ENCODE results near the gene UGP2.

UGP2 gene

GRCh38 chr2:63878486-63878885, 36.8 kb downstream of the UGP2 start:
- Histone ChIP-seq H3F3A (ENCODE audit: control insufficient read depth, insufficient read depth) (no peaks in the 10 kb centered on the region), H3K79me2 (ENCODE audit: control insufficient read depth, low read length) (peaks cover 19% of the 10 kb centered on the region), H3K4me1 (ENCODE audit: control insufficient read depth, low read length) (no peaks in the 10 kb centered on the region)

GRCh38 chr2:63879876-63880433, 38.3 kb downstream of the UGP2 start:
- H3K79me2 ChIP-seq (ENCODE audit: control insufficient read depth, low read length) = peaks cover 8% of the 10 kb centered on the region
- no peak overlapping the region for H3K27ac ChIP-seq (ENCODE audit: low read depth, low read length)
- no peaks in the 10 kb centered on the region for H3K4me1 ChIP-seq (ENCODE audit: control insufficient read depth, low read length)

More at GRCh38 chr2:63878486-63878885, 36.8 kb downstream of the UGP2 start:
- Histone ChIP-seq H3K36me3 (ENCODE audit: control insufficient read depth, low read length) (peaks cover 51% of the 10 kb centered on the region), H3K4me2 (ENCODE audit: low read length) (no peak overlapping the region), H3K27me3 (ENCODE audit: control insufficient read depth, low read length) (no peaks in the 10 kb centered on the region), H4K20me1 (ENCODE audit: control insufficient read depth, insufficient read depth, low read depth, low read length) (no peaks in the 10 kb centered on the region), H3K9me3 (ENCODE audit: control insufficient read depth, insufficient read depth, low read length) (no peaks in the 10 kb centered on the region), H3K27ac (ENCODE audit: low read depth, low read length) (no peak overlapping the region), H3K4me3 (ENCODE audit: low read length) (no peak overlapping the region), H3K9me2 (replicated peaks; ENCODE audit: control insufficient read depth, low read length) (no peaks in the 10 kb centered on the region)
- TF ChIP-seq EZH2phosphoT487 (IDR thresholded peaks at IDR 0.05; ENCODE audit: borderline replicate concordance, low read length) = no peak
- TF ChIP-seq CTCF (IDR thresholded peaks at IDR 0.05; ENCODE audit: low read depth, low read length, poor library complexity, severe bottlenecking) = no peak

GRCh38 chr2:63880625-63881024, 38.9 kb downstream of the UGP2 start:
- no peaks in the 10 kb centered on the region for H3K27me3 ChIP-seq (ENCODE audit: control insufficient read depth, low read length)
- H3K4me1 ChIP-seq (ENCODE audit: control insufficient read depth, low read length) = no peaks in the 10 kb centered on the region
- no peak overlapping the region for H3K27ac ChIP-seq (ENCODE audit: low read depth, low read length)
- no peak overlapping the region for H3K4me3 ChIP-seq (ENCODE audit: low read length)
- no peaks in the 10 kb centered on the region for H4K20me1 ChIP-seq (ENCODE audit: control insufficient read depth, insufficient read depth, low read depth, low read length)
- no peaks in the 10 kb centered on the region for H3K9me2 ChIP-seq (replicated peaks; ENCODE audit: control insufficient read depth, low read length)
- H3K36me3 ChIP-seq (ENCODE audit: control insufficient read depth, low read length) = peaks cover 57% of the 10 kb centered on the region
- no peak overlapping the region for H3K4me2 ChIP-seq (ENCODE audit: low read length)
- no peaks in the 10 kb centered on the region for H3K9me3 ChIP-seq (ENCODE audit: control insufficient read depth, insufficient read depth, low read length)
- H3F3A ChIP-seq (ENCODE audit: control insufficient read depth, insufficient read depth) = no peaks in the 10 kb centered on the region
- peaks cover 8% of the 10 kb centered on the region for H3K79me2 ChIP-seq (ENCODE audit: control insufficient read depth, low read length)
- TF ChIP-seq CTCF (IDR thresholded peaks at IDR 0.05; ENCODE audit: low read depth, low read length, poor library complexity, severe bottlenecking) = no peak
- TF ChIP-seq EZH2phosphoT487 (IDR thresholded peaks at IDR 0.05; ENCODE audit: borderline replicate concordance, low read length) = no peak

More at GRCh38 chr2:63879876-63880433, 38.3 kb downstream of the UGP2 start:
- Histone ChIP-seq H3K4me2 (ENCODE audit: low read length) (no peak overlapping the region), H4K20me1 (ENCODE audit: control insufficient read depth, insufficient read depth, low read depth, low read length) (no peaks in the 10 kb centered on the region), H3K9me2 (replicated peaks; ENCODE audit: control insufficient read depth, low read length) (no peaks in the 10 kb centered on the region), H3K27me3 (ENCODE audit: control insufficient read depth, low read length) (no peaks in the 10 kb centered on the region), H3K36me3 (ENCODE audit: control insufficient read depth, low read length) (peaks cover 53% of the 10 kb centered on the region), H3K9me3 (ENCODE audit: control insufficient read depth, insufficient read depth, low read length) (no peaks in the 10 kb centered on the region), H3F3A (ENCODE audit: control insufficient read depth, insufficient read depth) (no peaks in the 10 kb centered on the region), H3K4me3 (ENCODE audit: low read length) (no peak overlapping the region)
- no peak for TF ChIP-seq CTCF (IDR thresholded peaks at IDR 0.05; ENCODE audit: low read depth, low read length, poor library complexity, severe bottlenecking)
